Mesothelial cell of epicardium (in vitro differentiated cells): ENCODE measurements around the gene HOGA1. TPM values are rescaled to one million over a fixed set of nuclear protein-coding genes. Genes with fewer than 3 reads are reported as not detected.

Source experiments
- DNase-seq, 2 experiments: peaks; one replicate each; pipeline ENCODE4 v3.0.0; 2021; ENCODE audit warnings: low spot score in 2 of 2; ENCODE audit not compliant: unreplicated experiment in 2 of 2
- H3K27ac Mint-ChIP-seq: 2 replicates; pipeline ENCODE4 v1.8.0; 2021; ENCODE audit warnings: mixed read lengths
- H3K27me3 Mint-ChIP-seq: 2 replicates; pipeline ENCODE4 v1.8.0; 2021; ENCODE audit warnings: low read depth, mixed read lengths
- H3K36me3 Mint-ChIP-seq: 2 replicates; pipeline ENCODE4 v1.8.0; 2021; ENCODE audit warnings: mixed read lengths
- H3K4me1 Mint-ChIP-seq: 2 replicates; pipeline ENCODE4 v1.8.0; 2021; ENCODE audit warnings: mixed read lengths
- H3K4me3 Mint-ChIP-seq: 2 replicates; pipeline ENCODE4 v1.8.0; 2021; ENCODE audit warnings: mild to moderate bottlenecking, moderate library complexity, mixed read lengths
- H3K9me3 Mint-ChIP-seq: 2 replicates; pipeline ENCODE4 v1.8.0; 2021; ENCODE audit warnings: mixed read lengths
- total RNA-seq: library from RNA; stranded (reverse); gene quantifications from 3 replicates; pipeline ENCODE4 v1.2.1, GENCODE V29; 2021
- TF ChIP-seq, protein P1 (sequence below): fragments of 200-600 bp; sonication (generic); IDR thresholded peaks from one replicate; pipeline ENCODE4 v1.5.0; 2021; ENCODE audit warnings: antibody characterized with exemption; ENCODE audit not compliant: unreplicated experiment

HOGA1 gene
- total RNA-seq, 1 donor from 2014 or later: 0.31 TPM

DNA sequence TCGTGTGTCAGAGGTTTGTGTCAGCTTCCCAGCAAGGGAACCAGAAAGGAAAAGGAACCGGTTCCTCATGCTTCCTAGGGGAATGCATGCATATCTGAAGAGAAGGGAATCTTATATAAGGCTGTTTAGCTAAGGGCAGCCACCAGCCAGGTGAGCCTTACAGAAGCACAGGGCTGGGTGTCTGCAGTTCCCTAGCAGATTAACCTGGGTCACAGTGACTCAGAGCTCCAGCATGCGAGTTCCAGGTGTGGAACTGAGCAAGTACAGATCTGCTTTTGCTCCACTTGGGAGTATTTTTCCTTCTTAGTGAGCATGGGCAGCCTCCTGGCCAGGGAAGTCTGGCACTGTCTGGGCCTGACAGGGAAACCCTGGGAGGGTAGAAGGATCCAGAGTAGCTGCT is 12.6 kb upstream of the HOGA1 start:
- peaks cover 29% of the 10 kb centered on the region for H3K4me1 Mint-ChIP-seq
- H3K36me3 Mint-ChIP-seq: peaks cover 4% of the 10 kb centered on the region
- TF ChIP-seq, protein P1, sequence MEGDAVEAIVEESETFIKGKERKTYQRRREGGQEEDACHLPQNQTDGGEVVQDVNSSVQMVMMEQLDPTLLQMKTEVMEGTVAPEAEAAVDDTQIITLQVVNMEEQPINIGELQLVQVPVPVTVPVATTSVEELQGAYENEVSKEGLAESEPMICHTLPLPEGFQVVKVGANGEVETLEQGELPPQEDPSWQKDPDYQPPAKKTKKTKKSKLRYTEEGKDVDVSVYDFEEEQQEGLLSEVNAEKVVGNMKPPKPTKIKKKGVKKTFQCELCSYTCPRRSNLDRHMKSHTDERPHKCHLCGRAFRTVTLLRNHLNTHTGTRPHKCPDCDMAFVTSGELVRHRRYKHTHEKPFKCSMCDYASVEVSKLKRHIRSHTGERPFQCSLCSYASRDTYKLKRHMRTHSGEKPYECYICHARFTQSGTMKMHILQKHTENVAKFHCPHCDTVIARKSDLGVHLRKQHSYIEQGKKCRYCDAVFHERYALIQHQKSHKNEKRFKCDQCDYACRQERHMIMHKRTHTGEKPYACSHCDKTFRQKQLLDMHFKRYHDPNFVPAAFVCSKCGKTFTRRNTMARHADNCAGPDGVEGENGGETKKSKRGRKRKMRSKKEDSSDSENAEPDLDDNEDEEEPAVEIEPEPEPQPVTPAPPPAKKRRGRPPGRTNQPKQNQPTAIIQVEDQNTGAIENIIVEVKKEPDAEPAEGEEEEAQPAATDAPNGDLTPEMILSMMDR: no peak

GRCh38 chr10:97572214-97572989 is 11.8 kb upstream of the HOGA1 start, which contains the start of gene ANKRD2:
TSS of gene ANKRD2 (plus strand) at chr10:97572779. CDS start at chr10:97572789, 10 bp downstream.
- H3K4me3 Mint-ChIP-seq: no peak within 1 kb of the TSS
- DNase-seq: peak; percentile 47 to 78
- H3K27ac Mint-ChIP-seq: peak within 1 kb of the TSS; percentile 82
- no peaks in the 10 kb centered on the region for H3K9me3 Mint-ChIP-seq
- TF ChIP-seq, protein P1: peak; percentile 58
- peaks cover 4% of the 10 kb centered on the region for H3K36me3 Mint-ChIP-seq
- peaks cover 27% of the 10 kb centered on the region for H3K4me1 Mint-ChIP-seq
- H3K27me3 Mint-ChIP-seq: no peaks in the 10 kb centered on the region

More for the DNA sequence above, 12.6 kb upstream of the HOGA1 start:
- peak overlapping the region; percentile 64 for H3K27ac Mint-ChIP-seq
- H3K27me3 Mint-ChIP-seq: no peaks in the 10 kb centered on the region
- H3K9me3 Mint-ChIP-seq: no peaks in the 10 kb centered on the region
- DNase-seq: no peak
- H3K4me3 Mint-ChIP-seq: no peak overlapping the region

GRCh38 chr10:97573021-97573420 is 11.2 kb upstream of the HOGA1 start:
- Mint-ChIP-seq H3K27ac (peak overlapping the region; percentile 82), H3K27me3 (no peaks in the 10 kb centered on the region), H3K36me3 (peaks cover 4% of the 10 kb centered on the region), H3K9me3 (no peaks in the 10 kb centered on the region), H3K4me1 (peaks cover 27% of the 10 kb centered on the region), H3K4me3 (no peak overlapping the region)
- TF ChIP-seq, protein P1: no peak
- no peak for DNase-seq

- H3K4me3 Mint-ChIP-seq: no peak overlapping the region
- no peak overlapping the region for H3K27ac Mint-ChIP-seq
- H3K36me3 Mint-ChIP-seq: peaks cover 4% of the 10 kb centered on the region
- DNase-seq: no peak
- H3K4me1 Mint-ChIP-seq: peaks cover 27% of the 10 kb centered on the region
- no peaks in the 10 kb centered on the region for H3K9me3 Mint-ChIP-seq
- no peaks in the 10 kb centered on the region for H3K27me3 Mint-ChIP-seq
- TF ChIP-seq, protein P1: no peak
Measured at GRCh38 chr10:97573672-97574071, 10.5 kb upstream of the HOGA1 start.

GRCh38 chr10:97574374-97575126 is 9.6 kb upstream of the HOGA1 start:
- Mint-ChIP-seq H3K27ac (peak overlapping the region; percentile 59), H3K4me1 (peaks cover 27% of the 10 kb centered on the region), H3K27me3 (no peaks in the 10 kb centered on the region), H3K36me3 (peaks cover 2% of the 10 kb centered on the region), H3K4me3 (no peak overlapping the region), H3K9me3 (no peaks in the 10 kb centered on the region)
- no peak for DNase-seq
- TF ChIP-seq, protein P1: no peak
